H1 (cell line): ENCODE measurements around the gene HLA-DPB1. TPM values are rescaled to one million over a fixed set of nuclear protein-coding genes. Genes with fewer than 3 reads are reported as not detected.

Source experiments
- CTCF ChIA-PET: fragments of 300-600 bp; sonication (Branson Sonifier 250); formaldehyde crosslinking; loops from one replicate; lab custom pipeline; 2021; ENCODE audit not compliant: partially characterized antibody; lab: Charles Lee
- POLR2A ChIA-PET: fragments of 300-600 bp; sonication (Branson Sonifier 250); formaldehyde crosslinking; loops from one replicate; lab custom pipeline; 2021; ENCODE audit warnings: inconsistent platforms; ENCODE audit not compliant: partially characterized antibody; lab: Charles Lee
- DNase-seq, 2 experiments: peaks; one replicate each; pipeline versions ENCODE4 v3.0.0 to v3.0.0-alpha.2; 2010 to 2022; ENCODE audit warnings: low spot score in 2 of 2, low read depth in 1 of 2, mixed read lengths in 1 of 2
- FAIRE-seq: peaks from 2 replicates; lab custom pipeline; 2011; peaks lifted over from hg19 to GRCh38; lab: Jason Lieb, UNC
- H2AFZ ChIP-seq: 2 replicates; pipeline ENCODE4 v1.8.1; 2012; ENCODE audit warnings: low read length, inconsistent platforms
- H2AK5ac ChIP-seq: 2 replicates; pipeline ENCODE4 v1.6.1; 2013; ENCODE audit warnings: low read depth, low read length
- H2BK120ac ChIP-seq: replicated peaks from 2 replicates; pipeline ENCODE3; 2013; ENCODE audit warnings: low read depth, low read length, inconsistent platforms
- H2BK12ac ChIP-seq: 2 replicates; pipeline ENCODE4 v1.6.1; 2013; ENCODE audit warnings: low read depth, low read length
- H2BK15ac ChIP-seq: 2 replicates; pipeline ENCODE4 v1.6.1; 2013; ENCODE audit warnings: low read length
- H2BK20ac ChIP-seq: 2 replicates; pipeline ENCODE4 v1.6.1; 2013; ENCODE audit warnings: low read length
- H2BK5ac ChIP-seq: 2 replicates; pipeline ENCODE4 v1.6.1; 2013; ENCODE audit warnings: low read depth, low read length
- H3K14ac ChIP-seq: 2 replicates; pipeline ENCODE4 v1.6.1; 2013; ENCODE audit warnings: inconsistent platforms; ENCODE audit not compliant: insufficient read length
- H3K18ac ChIP-seq: 2 replicates; pipeline ENCODE4 v1.6.1; 2013; ENCODE audit warnings: low read length; ENCODE audit errors: extremely low read depth
- H3K23ac ChIP-seq: 2 replicates; pipeline ENCODE4 v1.6.1; 2013; ENCODE audit warnings: inconsistent platforms; ENCODE audit not compliant: insufficient read length
- H3K23me2 ChIP-seq: 2 replicates; pipeline ENCODE4 v1.6.1; 2013; ENCODE audit warnings: low read depth, low read length
- H3K27ac ChIP-seq: 2 replicates; pipeline ENCODE4 v1.6.1; 2011; ENCODE audit warnings: low read depth, low read length, inconsistent platforms
- H3K27me3 ChIP-seq, 4 experiments: replicated peaks in 1 of 4; 1 replicate in 1 of 4; 2 replicates in 3 of 4; pipeline versions ENCODE4 v1.6.1 to v1.8.1; 2011 to 2013; ENCODE audit warnings: low read length in 3 of 4, mild to moderate bottlenecking in 3 of 4, inconsistent platforms in 2 of 4, mixed read lengths in 2 of 4, moderate library complexity in 1 of 4; ENCODE audit not compliant: control insufficient read depth in 3 of 4, insufficient read depth in 3 of 4; ENCODE audit errors: extremely low read depth in 1 of 4
- H3K36me3 ChIP-seq, 4 experiments: 2 replicates each; pipeline versions ENCODE4 v1.6.1 to v1.8.1; 2011 to 2013; ENCODE audit warnings: mild to moderate bottlenecking in 4 of 4, low read length in 3 of 4, moderate library complexity in 2 of 4, control low read depth in 1 of 4, inconsistent platforms in 1 of 4; ENCODE audit not compliant: insufficient read depth in 4 of 4, control insufficient read depth in 2 of 4
- H3K4ac ChIP-seq: replicated peaks from 2 replicates; pipeline ENCODE3; 2013; ENCODE audit warnings: low read length, low read depth, mixed read lengths, inconsistent platforms; ENCODE audit not compliant: insufficient read length
- H3K4me1 ChIP-seq, 4 experiments: replicated peaks in 1 of 4; 1 replicate in 1 of 4; 2 replicates in 3 of 4; pipeline versions ENCODE4 v1.6.1 to v1.8.1; 2011 to 2013; ENCODE audit warnings: low read length in 3 of 4, inconsistent platforms in 2 of 4, mixed read lengths in 1 of 4; ENCODE audit not compliant: insufficient read depth in 4 of 4, control insufficient read depth in 3 of 4
- H3K4me2 ChIP-seq, 2 experiments: 2 replicates each; pipeline versions ENCODE4 v1.6.1 to v1.8.1; 2011 to 2013; ENCODE audit warnings: low read depth in 2 of 2, low read length in 2 of 2, control low read depth in 1 of 2, inconsistent platforms in 1 of 2, mild to moderate bottlenecking in 1 of 2; ENCODE audit not compliant: insufficient read depth in 1 of 2
- H3K4me3 ChIP-seq, 4 experiments: fragments of 200-600, 300-600 bp in 1 of 4; sonication (generic), shearing (Covaris generic), sonication (Bioruptor Twin) in 1 of 4; 2 replicates each; pipeline versions ENCODE4 v1.5.1 to v1.8.1; 2011 to 2016; ENCODE audit warnings: low read length in 4 of 4, low read depth in 3 of 4, control low read depth in 2 of 4, inconsistent platforms in 2 of 4, mild to moderate bottlenecking in 2 of 4, mixed read lengths in 1 of 4, moderate library complexity in 1 of 4; ENCODE audit not compliant: insufficient read depth in 2 of 4; ENCODE audit errors: extremely low read depth in 1 of 4
- H3K56ac ChIP-seq: replicated peaks from 2 replicates; pipeline ENCODE3; 2013; ENCODE audit warnings: low read depth, mild to moderate bottlenecking, mixed read lengths, low read length, inconsistent platforms; ENCODE audit not compliant: insufficient read length
- H3K79me1 ChIP-seq: 2 replicates; pipeline ENCODE4 v1.6.1; 2013; ENCODE audit warnings: low read depth, low read length, control low read depth
- H3K79me2 ChIP-seq, 2 experiments: 2 replicates each; pipeline versions ENCODE4 v1.6.1 to v1.8.1; 2012 to 2013; ENCODE audit warnings: low read length in 2 of 2, mild to moderate bottlenecking in 2 of 2, inconsistent platforms in 1 of 2; ENCODE audit not compliant: insufficient read depth in 2 of 2, control insufficient read depth in 1 of 2
- H3K9ac ChIP-seq, 4 experiments: replicated peaks in 1 of 4; 1 replicate in 1 of 4; 2 replicates in 3 of 4; pipeline versions ENCODE4 v1.6.1 to v1.8.1; 2011 to 2013; ENCODE audit warnings: low read depth in 3 of 4, low read length in 3 of 4, control low read depth in 2 of 4, mild to moderate bottlenecking in 2 of 4, moderate library complexity in 2 of 4, inconsistent platforms in 1 of 4; ENCODE audit errors: extremely low read depth in 1 of 4
- H3K9me3 ChIP-seq, 2 experiments: 2 replicates each; pipeline versions ENCODE4 v1.6.1 to v1.8.1; 2012 to 2013; ENCODE audit warnings: mild to moderate bottlenecking in 2 of 2, moderate library complexity in 2 of 2, control low read depth in 1 of 2, inconsistent platforms in 1 of 2, low read depth in 1 of 2, low read length in 1 of 2, mixed read lengths in 1 of 2; ENCODE audit not compliant: insufficient read depth in 2 of 2
- H4K20me1 ChIP-seq, 2 experiments: replicated peaks in 1 of 2; 2 replicates each; pipeline versions ENCODE3 to v1.8.1; 2011 to 2013; ENCODE audit warnings: inconsistent platforms in 2 of 2, low read length in 2 of 2, mild to moderate bottlenecking in 1 of 2; ENCODE audit not compliant: insufficient read depth in 2 of 2, control insufficient read depth in 1 of 2
- H4K5ac ChIP-seq: 2 replicates; pipeline ENCODE4 v1.6.1; 2013; ENCODE audit warnings: low read length, low read depth, mixed read lengths, inconsistent platforms; ENCODE audit not compliant: insufficient read length
- H4K8ac ChIP-seq: 2 replicates; pipeline ENCODE4 v1.8.0; 2013; ENCODE audit warnings: mild to moderate bottlenecking, moderate library complexity, low read length, inconsistent platforms; ENCODE audit not compliant: insufficient read depth; ENCODE audit errors: extremely low read depth
- H4K91ac ChIP-seq: replicated peaks from 2 replicates; pipeline ENCODE3; 2013; ENCODE audit warnings: low read length, mixed read lengths, inconsistent platforms; ENCODE audit not compliant: insufficient read length
- BCL11A ChIP-seq, 2 experiments: IDR thresholded peaks; one replicate each; pipeline ENCODE4 v1.6.1; 2011; ENCODE audit warnings: low read depth in 2 of 2, low read length in 2 of 2, mild to moderate bottlenecking in 2 of 2
- CEBPB ChIP-seq: IDR thresholded peaks from 2 replicates; pipeline ENCODE4 v1.6.1; 2012; ENCODE audit warnings: low read depth, low read length
- ZNF274 ChIP-seq: IDR thresholded peaks from 2 replicates; pipeline ENCODE4 v1.7.0; 2012; ENCODE audit warnings: low read length, borderline replicate concordance; ENCODE audit errors: extremely low read depth
- WGBS, 2 experiments: shearing (Covaris generic) in 1 of 2; methylation state at CpG; one replicate each; pipeline versions ENCODE4 v1.1.6 to v1.1.7; 2013 to 2015; ENCODE audit warnings: low lambda C conversion rate in 2 of 2, mixed read lengths in 2 of 2, inconsistent platforms in 1 of 2, low coverage in 1 of 2, missing lambda C conversion rate in 1 of 2; ENCODE audit not compliant: insufficient replicate concordance in 2 of 2, insufficient coverage in 1 of 2, insufficient read length in 1 of 2; ENCODE audit errors: extremely low coverage in 1 of 2, missing lambda C conversion rate in 1 of 2; 5-methylcytosine and 5-hydroxymethylcytosine counted together
- polyA plus RNA-seq, 7 experiments: library from polyadenylated mRNA; depleted of rRNA in 3 of 7; stranded (reverse) in 5 of 7; unstranded in 2 of 7; fragments of >200 nt in 5 of 7; fragments of 200-250 nt in 2 of 7; gene quantifications; 1 replicate in 5 of 7; 2 replicates in 1 of 7; 4 replicates in 1 of 7; pipeline versions ENCODE4 v1.2.1 to v1.2.3, GENCODE V29; 2011 to 2013; ENCODE audit warnings: missing spikeins in 2 of 7, mixed read lengths in 2 of 7
- total RNA-seq: library from RNA; stranded (reverse); fragmentation: NEBNext Ultra II Directional; extraction: Animal tissue kit (Norgen Biotek cat#: 25700); gene quantifications from 2 replicates; pipeline ENCODE4 v1.2.1, GENCODE V29; 2021

HLA-DPB1 gene
- total and polyA plus RNA-seq, 2 of the 8 experiments (the other 6 are each of a cell fraction or from before 2014, with no cell fraction given) = 32.3 to 58.8 TPM

DNA sequence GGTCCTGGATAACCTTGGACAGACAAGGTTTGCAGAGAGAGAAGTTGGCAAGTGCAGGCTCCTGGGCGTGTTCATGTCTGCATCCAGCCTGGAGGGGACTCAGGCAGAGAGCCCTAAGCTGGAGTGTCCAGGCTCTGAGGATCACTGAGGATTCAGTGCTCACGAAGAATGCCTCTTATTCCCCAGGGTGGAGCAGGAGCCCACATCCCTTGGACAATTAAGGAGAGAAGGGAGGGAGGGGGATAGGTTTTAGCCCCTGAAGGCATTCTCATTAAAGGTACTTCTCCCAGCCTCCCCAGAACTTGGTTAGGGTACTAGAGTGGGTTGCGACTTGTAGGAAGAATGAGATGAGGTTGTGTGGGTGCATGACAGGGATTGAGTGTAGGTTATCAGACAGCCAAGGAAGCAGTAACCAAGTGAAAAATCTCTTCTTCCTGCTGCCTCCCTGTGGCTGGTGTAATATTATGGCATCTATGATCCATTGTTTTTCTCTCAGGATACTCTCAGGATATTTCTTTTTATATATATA lies 680 bp downstream of the HLA-DPB1 start:
- no peak overlapping the region for H3K4me2 ChIP-seq
- no peaks in the 10 kb centered on the region for H3K9me3 ChIP-seq
- H3K27ac ChIP-seq = no peak overlapping the region
- H2BK12ac ChIP-seq = no peak overlapping the region
- H3K23me2 ChIP-seq = peaks cover 8% of the 10 kb centered on the region; the same call in 1 of the 2 replicates
- no peaks in the 10 kb centered on the region for H3K79me2 ChIP-seq
- no peak overlapping the region for H2BK20ac ChIP-seq
- no peak overlapping the region for H4K91ac ChIP-seq
- H3K56ac ChIP-seq = no peak overlapping the region
- H3K36me3 ChIP-seq = no peaks in the 10 kb centered on the region
- H3K79me1 ChIP-seq = no peaks in the 10 kb centered on the region
- no peak overlapping the region for H2BK120ac ChIP-seq
- H3K4me1 ChIP-seq = peaks cover 2 to 5% (median 4%) of the 10 kb centered on the region in 4 experiments; a peak in 6 of 7 replicates
- H2AK5ac ChIP-seq = no peak overlapping the region
- no peak overlapping the region for H3K9ac ChIP-seq
- no peak for DNase-seq
- FAIRE-seq = no peak
- no peaks in the 10 kb centered on the region for H4K20me1 ChIP-seq
- ChIA-PET POLR2A (no interaction called here), CTCF (interaction anchor here (0.9 to 1.2 kb wide), 5 partner anchors 43 to 96 kb away, joined by 3 to 5 read pairs (median 3); no protein-coding TSS in a partner anchor)
- 93% methylated on average over 3 of the region's 3 CpGs; no CpG with 5 or more reads in 1 of the 2 experiments for WGBS, 2 experiments
- H3K18ac ChIP-seq = no peak overlapping the region
- no peak overlapping the region for H3K14ac ChIP-seq
- no peak overlapping the region for H3K4ac ChIP-seq
- H4K5ac ChIP-seq = no peak overlapping the region
- no peak overlapping the region for H3K4me3 ChIP-seq
- TF ChIP-seq CEBPB (no peak), BCL11A (IDR thresholded peaks at IDR 0.05; ENCODE audit: low read depth in 2 of 2, low read length in 2 of 2) (no peak), ZNF274 (no peak)
- no peak overlapping the region for H4K8ac ChIP-seq
- H2AFZ ChIP-seq = no peak overlapping the region
- H2BK5ac ChIP-seq = no peak overlapping the region
- H3K23ac ChIP-seq = no peak overlapping the region
- peaks cover 0 to 7% (median 3%) of the 10 kb centered on the region in 4 experiments; a peak in 4 of 7 replicates for H3K27me3 ChIP-seq
- H2BK15ac ChIP-seq = no peak overlapping the region
